ENCODE measurements around the gene KCNN4. TPM values are rescaled to one million over a fixed set of nuclear protein-coding genes. Genes with fewer than 3 reads are reported as not detected.

Gene KCNN4
- total and polyA plus RNA-seq, 2 donors from 2014 or later: 0.80 to 6.1 TPM

GRCh38 chr19:43784981-43785808 lies 4.4 kb upstream of the KCNN4 start:
- Histone ChIP-seq H3K27ac (ENCODE audit: low read depth in 2 of 2, low read length in 2 of 2) (no peak overlapping the region), H3K4me1 (ENCODE audit: control insufficient read depth in 2 of 3, insufficient read depth in 2 of 3, low read depth in 1 of 3, low read length in 3 of 3) (no peaks in the 10 kb centered on the region), H3K27me3 (ENCODE audit: control insufficient read depth, insufficient read depth, low read length) (no peaks in the 10 kb centered on the region), H3K4me3 (ENCODE audit: low read length in 3 of 3) (no peak overlapping the region), H3K36me3 (ENCODE audit: control insufficient read depth in 2 of 3, insufficient read depth in 3 of 3, low read length in 3 of 3) (no peaks in the 10 kb centered on the region), H3K9me3 (ENCODE audit: control insufficient read depth in 2 of 3, insufficient read depth in 1 of 3, low read length in 3 of 3) (no peaks in the 10 kb centered on the region), H3K9ac (ENCODE audit: low read length in 3 of 3) (no peak overlapping the region)
- intact Hi-C loops (cut with DNase I): no loop called here
- DNase-seq (peak in 3 of 5 donors; percentile 52 to 73 (median 66)), FAIRE-seq (no peak)
- TF ChIP-seq CTCF (IDR thresholded peaks at IDR 0.05; ENCODE audit: borderline replicate concordance, extremely low read depth, insufficient read depth): peak; percentile 93

GRCh38 chr19:43784241-43784980 lies 3.6 kb upstream of the KCNN4 start:
- Histone ChIP-seq H3K27ac (ENCODE audit: low read depth in 2 of 2, low read length in 2 of 2) (no peak overlapping the region), H3K4me3 (ENCODE audit: low read length in 3 of 3) (no peak overlapping the region), H3K36me3 (ENCODE audit: control insufficient read depth in 2 of 3, insufficient read depth in 3 of 3, low read length in 3 of 3) (no peaks in the 10 kb centered on the region), H3K9me3 (ENCODE audit: control insufficient read depth in 2 of 3, insufficient read depth in 1 of 3, low read length in 3 of 3) (no peaks in the 10 kb centered on the region), H3K27me3 (ENCODE audit: control insufficient read depth, insufficient read depth, low read length) (no peaks in the 10 kb centered on the region), H3K9ac (ENCODE audit: low read length in 3 of 3) (no peak overlapping the region), H3K4me1 (ENCODE audit: control insufficient read depth in 2 of 3, insufficient read depth in 2 of 3, low read depth in 1 of 3, low read length in 3 of 3) (no peaks in the 10 kb centered on the region)
- TF ChIP-seq CTCF (IDR thresholded peaks at IDR 0.05; ENCODE audit: borderline replicate concordance, extremely low read depth, insufficient read depth): no peak
- no peak for FAIRE-seq
- DNase-seq: no peak
- intact Hi-C loops (cut with DNase I): no loop called here

- Histone ChIP-seq H3K4me1 (ENCODE audit: control insufficient read depth in 2 of 3, insufficient read depth in 2 of 3, low read depth in 1 of 3, low read length in 3 of 3) (no peaks in the 10 kb centered on the region), H3K36me3 (ENCODE audit: control insufficient read depth in 2 of 3, insufficient read depth in 3 of 3, low read length in 3 of 3) (no peaks in the 10 kb centered on the region), H3K9ac (ENCODE audit: low read length in 3 of 3) (no peak overlapping the region), H3K27ac (ENCODE audit: low read depth in 2 of 2, low read length in 2 of 2) (no peak overlapping the region), H3K27me3 (ENCODE audit: control insufficient read depth, insufficient read depth, low read length) (no peaks in the 10 kb centered on the region), H3K4me3 (ENCODE audit: low read length in 3 of 3) (no peak overlapping the region), H3K9me3 (ENCODE audit: control insufficient read depth in 2 of 3, insufficient read depth in 1 of 3, low read length in 3 of 3) (no peaks in the 10 kb centered on the region)
- no peak for FAIRE-seq
- no peak for TF ChIP-seq CTCF (IDR thresholded peaks at IDR 0.05; ENCODE audit: borderline replicate concordance, extremely low read depth, insufficient read depth)
- DNase-seq: no peak
- intact Hi-C loops (cut with DNase I): no loop called here
Observed at GRCh38 chr19:43783636-43784035, 2.9 kb upstream of the KCNN4 start.
